Neural crest cell (in vitro differentiated cells): ENCODE measurements around the gene ZDHHC3. TPM values are rescaled to one million over a fixed set of nuclear protein-coding genes. Genes with fewer than 3 reads are reported as not detected.

Source experiments
- DNase-seq: peaks from one replicate; pipeline ENCODE4 v3.0.0; 2021; ENCODE audit warnings: low read depth, mixed read lengths, low spot score
- H3K27ac Mint-ChIP-seq: one replicate; pipeline ENCODE4 v1.8.0; 2021; ENCODE audit warnings: mild to moderate bottlenecking, mixed read lengths; ENCODE audit not compliant: unreplicated experiment
- H3K27me3 Mint-ChIP-seq: 2 replicates; pipeline ENCODE4 v1.8.0; 2021; ENCODE audit warnings: low read depth, mild to moderate bottlenecking, mixed read lengths
- H3K36me3 Mint-ChIP-seq: 2 replicates; pipeline ENCODE4 v1.8.0; 2021; ENCODE audit warnings: low read depth, mild to moderate bottlenecking, mixed read lengths
- H3K4me1 Mint-ChIP-seq: 2 replicates; pipeline ENCODE4 v1.8.0; 2021; ENCODE audit warnings: mixed read lengths
- H3K4me3 Mint-ChIP-seq: one replicate; pipeline ENCODE4 v1.8.0; 2021; ENCODE audit warnings: mild to moderate bottlenecking, mixed read lengths
- H3K9me3 Mint-ChIP-seq: 2 replicates; pipeline ENCODE4 v1.8.0; 2021; ENCODE audit warnings: mixed read lengths
- CTCF ChIP-seq: fragments of 200-600 bp; sonication (generic); conservative IDR thresholded peaks from 2 replicates; pipeline ENCODE4 v1.5.0; 2021; ENCODE audit warnings: antibody characterized with exemption, mild to moderate bottlenecking
- total RNA-seq: library from RNA; stranded (reverse); gene quantifications from 2 replicates; pipeline ENCODE4 v1.2.1, GENCODE V29; 2021

The ZDHHC3 gene
- total RNA-seq, 1 donor from 2014 or later, result 62.2 TPM

DNA sequence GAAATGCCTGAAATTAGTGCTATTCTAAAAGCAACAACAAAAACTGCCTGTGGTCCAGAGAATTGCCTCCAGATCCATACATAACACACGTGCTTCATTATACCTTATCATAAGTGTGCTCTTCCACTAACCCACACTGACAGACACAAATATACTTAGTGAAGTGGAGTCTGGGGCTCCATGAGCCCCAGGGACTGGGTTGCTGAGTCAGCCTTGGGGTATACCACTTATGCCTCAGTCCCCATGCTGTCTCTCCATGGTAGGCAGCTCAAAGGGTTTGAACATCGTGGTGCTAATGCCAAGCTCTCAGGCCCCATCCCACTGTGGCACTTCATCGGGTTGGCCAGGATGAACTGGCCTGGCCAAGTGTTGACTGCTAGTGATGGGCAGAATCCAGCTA, 10.8 kb downstream of the ZDHHC3 start:
- DNase-seq, result no peak
- Mint-ChIP-seq H3K27me3 (no peaks in the 10 kb centered on the region), H3K36me3 (no peaks in the 10 kb centered on the region), H3K9me3 (no peaks in the 10 kb centered on the region), H3K27ac (peak overlapping the region; percentile 57), H3K4me1 (peaks cover 39% of the 10 kb centered on the region), H3K4me3 (no peak overlapping the region)
- TF ChIP-seq CTCF, result no peak

DNA sequence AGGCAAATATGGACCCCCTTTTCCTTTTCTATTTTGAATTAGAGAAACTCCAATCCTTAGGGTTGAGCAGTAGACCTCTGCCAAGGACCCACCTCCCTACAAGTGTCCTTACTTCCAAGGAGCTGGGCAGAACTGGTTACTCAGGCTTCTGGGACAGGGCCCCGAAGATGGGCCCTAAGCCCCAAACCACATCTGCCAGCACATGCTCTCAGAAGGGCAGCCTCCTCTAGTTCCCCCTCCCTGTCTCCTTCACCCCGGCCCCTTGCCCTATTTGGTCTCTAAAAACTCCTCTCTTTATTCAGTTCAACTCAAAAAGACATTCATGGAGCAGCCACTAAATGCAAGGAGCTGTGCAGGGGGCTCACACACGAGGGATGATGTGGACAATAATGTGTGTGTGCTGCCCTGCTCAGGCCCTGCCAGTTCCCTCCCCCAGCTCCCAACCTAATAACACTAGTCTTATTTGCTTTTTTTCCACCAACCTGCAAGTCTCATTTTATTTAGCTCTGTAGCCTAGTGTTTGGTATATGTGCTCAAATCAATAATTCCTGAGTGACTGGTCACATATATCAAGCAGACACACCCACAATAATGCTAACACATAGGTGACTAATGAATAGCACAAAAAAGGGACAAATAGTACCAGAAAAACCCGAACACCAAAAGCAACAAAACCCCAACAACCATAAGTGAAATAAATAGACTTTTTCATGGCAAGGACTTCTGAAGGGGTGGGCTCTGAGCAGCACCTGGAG, 12.2 kb downstream of the ZDHHC3 start:
- Mint-ChIP-seq H3K27me3 (no peaks in the 10 kb centered on the region), H3K4me1 (peaks cover 39% of the 10 kb centered on the region), H3K4me3 (no peak overlapping the region), H3K27ac (peak overlapping the region; percentile 44), H3K36me3 (no peaks in the 10 kb centered on the region), H3K9me3 (no peaks in the 10 kb centered on the region)
- no peak for TF ChIP-seq CTCF
- DNase-seq, result no peak

GRCh38 chr3:44962621-44963393, 13.2 kb downstream of the ZDHHC3 start:
- no peak for DNase-seq
- TF ChIP-seq CTCF, result no peak
- H3K27ac Mint-ChIP-seq, result no peak overlapping the region

DNA sequence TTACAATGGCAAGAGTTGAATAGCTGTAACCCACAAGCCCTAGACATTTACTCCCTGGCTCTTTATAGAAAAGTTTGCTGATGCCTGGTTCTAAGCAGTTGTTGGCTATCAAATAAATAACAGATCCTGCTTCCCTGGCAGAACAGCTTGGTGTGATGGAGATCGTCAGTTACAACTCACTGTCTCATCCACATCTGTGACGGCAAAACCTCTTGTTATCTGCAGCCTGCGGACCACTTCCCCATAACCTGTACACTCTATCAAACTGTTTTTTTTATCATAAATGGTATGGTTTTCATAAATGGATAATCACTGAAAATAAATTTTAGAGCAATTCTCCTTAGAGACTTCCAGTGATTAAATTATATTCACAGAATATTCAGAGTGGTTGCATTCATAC, 14.1 kb downstream of the ZDHHC3 start:
- peaks cover 39% of the 10 kb centered on the region for H3K4me1 Mint-ChIP-seq
- H3K27me3 Mint-ChIP-seq, result no peaks in the 10 kb centered on the region
- H3K4me3 Mint-ChIP-seq, result no peak overlapping the region
- no peak for DNase-seq
- no peak for TF ChIP-seq CTCF
- H3K27ac Mint-ChIP-seq, result no peak overlapping the region
- H3K36me3 Mint-ChIP-seq, result no peaks in the 10 kb centered on the region
- H3K9me3 Mint-ChIP-seq, result no peaks in the 10 kb centered on the region

More at GRCh38 chr3:44962621-44963393, 13.2 kb downstream of the ZDHHC3 start:
- no peaks in the 10 kb centered on the region for H3K27me3 Mint-ChIP-seq
- H3K36me3 Mint-ChIP-seq, result no peaks in the 10 kb centered on the region
- H3K4me3 Mint-ChIP-seq, result no peak overlapping the region
- H3K4me1 Mint-ChIP-seq, result peaks cover 39% of the 10 kb centered on the region
- no peaks in the 10 kb centered on the region for H3K9me3 Mint-ChIP-seq

DNA sequence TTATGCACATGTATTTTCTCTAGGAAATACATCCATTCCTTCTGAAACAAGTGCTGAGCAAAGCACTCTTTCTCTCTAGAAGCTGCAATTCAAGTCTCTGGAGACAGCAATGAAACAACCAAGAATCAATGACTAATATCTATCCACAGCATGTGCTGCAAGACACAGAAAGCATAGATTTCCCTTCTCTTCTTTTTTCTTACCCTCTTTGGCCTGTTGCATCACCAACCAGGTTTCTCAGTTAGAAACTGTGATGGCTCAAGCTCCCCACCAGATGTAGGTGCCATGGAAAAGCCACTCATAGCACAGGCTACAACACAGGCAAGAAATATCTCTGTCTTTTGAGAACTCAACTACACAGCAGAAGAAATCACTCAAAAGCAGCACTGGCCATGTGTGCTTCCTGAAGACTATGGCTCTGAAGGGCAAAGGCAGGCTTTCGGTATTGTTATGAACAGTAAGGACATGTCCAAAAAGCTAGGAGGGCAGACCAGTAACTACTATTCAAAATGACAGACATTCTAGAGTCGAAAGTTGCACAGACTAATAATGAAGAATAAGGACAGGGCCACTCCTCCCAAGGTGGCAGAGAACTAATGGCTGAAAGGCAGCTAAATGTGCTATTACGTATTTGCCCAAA, 15.5 kb downstream of the ZDHHC3 start:
- Mint-ChIP-seq H3K9me3 (no peaks in the 10 kb centered on the region), H3K4me1 (peaks cover 39% of the 10 kb centered on the region), H3K36me3 (no peaks in the 10 kb centered on the region), H3K4me3 (no peak overlapping the region), H3K27ac (no peak overlapping the region), H3K27me3 (no peaks in the 10 kb centered on the region)
- no peak for TF ChIP-seq CTCF
- DNase-seq, result no peak
